ENCODE data around the gene CNTFR. TPM values are rescaled to one million over a fixed set of nuclear protein-coding genes. Genes with fewer than 3 reads are reported as not detected.
A peak's percentile ranks its signal among the peaks of the same experiment; 100 is the strongest.

CNTFR gene
- total and polyA plus RNA-seq, 2 of the 8 experiments (the other 6 are each of a cell fraction or from before 2014, with no cell fraction given) = 1.2 to 4.2 TPM

GRCh38 chr9:34546834-34547827, 42.4 kb downstream of the CNTFR start:
- H2BK5ac ChIP-seq (ENCODE audit: low read depth, low read length) = no peak overlapping the region
- 73% methylated on average over 16 of the region's 16 CpGs; no CpG with 5 or more reads in 1 of the 2 experiments for WGBS, 2 experiments (ENCODE audit: extremely low coverage in 1 of 2, insufficient coverage in 1 of 2, insufficient read length in 1 of 2, insufficient replicate concordance in 2 of 2, low coverage in 1 of 2, low lambda C conversion rate in 2 of 2, missing lambda C conversion rate in 1 of 2)
- no peaks in the 10 kb centered on the region for H3K36me3 ChIP-seq (ENCODE audit: control insufficient read depth in 2 of 4, insufficient read depth in 4 of 4, low read length in 3 of 4)
- no peak overlapping the region for H3K56ac ChIP-seq (replicated peaks; ENCODE audit: insufficient read length, low read depth, low read length)
- no peak overlapping the region for H2AK5ac ChIP-seq (ENCODE audit: low read depth, low read length)
- no peak overlapping the region for H2BK120ac ChIP-seq (replicated peaks; ENCODE audit: low read depth, low read length)
- H3K14ac ChIP-seq (ENCODE audit: insufficient read length) = no peak overlapping the region
- H2BK20ac ChIP-seq (ENCODE audit: low read length) = no peak overlapping the region
- H3K27ac ChIP-seq (ENCODE audit: low read depth, low read length) = no peak overlapping the region
- FAIRE-seq (peak; percentile 85), DNase-seq (ENCODE audit: low read depth in 1 of 2, low spot score in 2 of 2) (peak; percentile 47 to 93)
- no peaks in the 10 kb centered on the region for H3K79me1 ChIP-seq (ENCODE audit: low read depth, low read length)
- H3K23ac ChIP-seq (ENCODE audit: insufficient read length) = no peak overlapping the region
- H4K5ac ChIP-seq (ENCODE audit: insufficient read length, low read depth, low read length) = no peak overlapping the region
- peaks cover 0 to 10% (median 4%) of the 10 kb centered on the region in 4 experiments; a peak in 5 of 7 replicates for H3K27me3 ChIP-seq (replicated peaks in 1 of 4; ENCODE audit: control insufficient read depth in 3 of 4, extremely low read depth in 1 of 4, insufficient read depth in 3 of 4, low read length in 3 of 4)
- no peak overlapping the region for H3K4me3 ChIP-seq (ENCODE audit: extremely low read depth in 1 of 4, insufficient read depth in 2 of 4, low read depth in 3 of 4, low read length in 4 of 4)
- CTCF ChIA-PET (ENCODE audit: partially characterized antibody) = interaction anchor here (0.6 to 9.4 kb wide), 69 partner anchors 8 to 313 kb away, joined by 3 to 157 read pairs (median 5); partner anchors contain the start of genes ARID3C, CNTFR, ENHO and RPP25L
- H3K23me2 ChIP-seq (ENCODE audit: low read depth, low read length) = no peaks in the 10 kb centered on the region
- H4K20me1 ChIP-seq (replicated peaks in 1 of 2; ENCODE audit: control insufficient read depth in 1 of 2, insufficient read depth in 2 of 2, low read length in 2 of 2) = peaks cover 1 to 5% of the 10 kb centered on the region in 2 experiments
- no peak overlapping the region for H2BK12ac ChIP-seq (ENCODE audit: low read depth, low read length)
- H3K79me2 ChIP-seq (ENCODE audit: control insufficient read depth in 1 of 2, insufficient read depth in 2 of 2, low read length in 2 of 2) = no peaks in the 10 kb centered on the region
- no peak overlapping the region for H3K4ac ChIP-seq (replicated peaks; ENCODE audit: insufficient read length, low read depth, low read length)
- peak overlapping the region; percentile 3; the same call in 1 of the 2 replicates for H4K8ac ChIP-seq (ENCODE audit: extremely low read depth, insufficient read depth, low read length)
- H3K9ac ChIP-seq (replicated peaks in 1 of 4; ENCODE audit: extremely low read depth in 1 of 4, low read depth in 3 of 4, low read length in 3 of 4) = no peak overlapping the region; a peak in 1 of 7 replicates
- H4K91ac ChIP-seq (replicated peaks; ENCODE audit: insufficient read length, low read length) = no peak overlapping the region
- H2AFZ ChIP-seq (ENCODE audit: low read length) = no peak overlapping the region
- peaks cover 0 to 2% (median 0%) of the 10 kb centered on the region in 4 experiments; a peak in 1 of 7 replicates for H3K4me1 ChIP-seq (replicated peaks in 1 of 4; ENCODE audit: control insufficient read depth in 3 of 4, insufficient read depth in 4 of 4, low read length in 3 of 4)
- H3K9me3 ChIP-seq (ENCODE audit: insufficient read depth in 2 of 2, low read depth in 1 of 2, low read length in 1 of 2) = no peaks in the 10 kb centered on the region
- no peak overlapping the region for H3K4me2 ChIP-seq (ENCODE audit: insufficient read depth in 1 of 2, low read depth in 2 of 2, low read length in 2 of 2)
- no peak overlapping the region for H3K18ac ChIP-seq (ENCODE audit: extremely low read depth, low read length)
- peak overlapping the region; percentile 14; the same call in 1 of the 2 replicates for H2BK15ac ChIP-seq (ENCODE audit: low read length)
- POLR2A ChIA-PET (ENCODE audit: partially characterized antibody) = interaction anchor here (0.9 to 1.4 kb wide), 3 partner anchors 8 to 100 kb away, joined by 3 read pairs; no protein-coding TSS in a partner anchor
- TF ChIP-seq CREB1 (IDR thresholded peaks at IDR 0.05) = no peak
- TF ChIP-seq ASH2L (IDR thresholded peaks at IDR 0.05; ENCODE audit: low read length) = no peak
- TF ChIP-seq TAF7 (optimal IDR thresholded peaks at IDR 0.05; ENCODE audit: borderline replicate concordance, low read depth, low read length) = no peak
- peak; percentile 84 to 88 for TF ChIP-seq RAD21 (IDR thresholded peaks at IDR 0.05 in 1 of 2, conservative IDR thresholded peaks at IDR 0.05 in 1 of 2; ENCODE audit: low read depth in 2 of 2, low read length in 2 of 2)
- TF ChIP-seq JUND (IDR thresholded peaks at IDR 0.05; ENCODE audit: low read length) = no peak
- TF ChIP-seq GABPA (IDR thresholded peaks at IDR 0.05; ENCODE audit: borderline replicate concordance, insufficient read depth, low read length) = no peak
- TF ChIP-seq CHD1 (IDR thresholded peaks at IDR 0.05; ENCODE audit: low read depth, low read length) = no peak
- no peak for TF ChIP-seq POLR2AphosphoS5 (IDR thresholded peaks at IDR 0.05; ENCODE audit: low read depth, low read length)
- TF ChIP-seq HDAC2 (IDR thresholded peaks at IDR 0.05; ENCODE audit: borderline replicate concordance in 1 of 2, low read depth in 2 of 2, low read length in 2 of 2) = no peak
- no peak for TF ChIP-seq MAFK (IDR thresholded peaks at IDR 0.05; ENCODE audit: low read depth, low read length)
- TF ChIP-seq BCL11A (IDR thresholded peaks at IDR 0.05; ENCODE audit: low read depth in 2 of 2, low read length in 2 of 2) = no peak

All from H1 (cell line).